CD14-positive monocyte (primary cell): ENCODE results near the gene NANOGP8. TPM values are rescaled to one million over a fixed set of nuclear protein-coding genes. Genes with fewer than 3 reads are reported as not detected.

Source experiments
- DNase-seq, 3 donors: peaks; one replicate each; pipeline ENCODE4 v3.0.0-alpha.2; 2011 to 2022
- H2AFZ ChIP-seq: 2 replicates; pipeline ENCODE4 v1.6.0; 2012; ENCODE audit warnings: mild to moderate bottlenecking, low read depth, low read length, inconsistent platforms; ENCODE audit not compliant: insufficient read depth, poor library complexity, severe bottlenecking
- H3K27ac ChIP-seq, 2 donors: 1 replicate in 1 of 2; 2 replicates in 1 of 2; pipeline ENCODE4 v1.5.1; 2012 to 2013; ENCODE audit warnings: low read length in 2 of 2, control low read depth in 1 of 2, inconsistent platforms in 1 of 2, low read depth in 1 of 2, mild to moderate bottlenecking in 1 of 2
- H3K27me3 ChIP-seq, 2 donors: one replicate each; pipeline versions ENCODE4 v1.6.0 to v1.6.1; 2011 to 2013; ENCODE audit warnings: low read length in 2 of 2; ENCODE audit not compliant: control insufficient read depth in 2 of 2, insufficient read depth in 2 of 2
- H3K36me3 ChIP-seq, 2 donors: replicated peaks in 1 of 2; 1 replicate in 1 of 2; 2 replicates in 1 of 2; pipeline versions ENCODE4 v1.5.1 to v1.6.1; 2012 to 2013; ENCODE audit warnings: low read length in 2 of 2, control low read depth in 1 of 2, inconsistent platforms in 1 of 2, mild to moderate bottlenecking in 1 of 2; ENCODE audit not compliant: insufficient read depth in 2 of 2, control insufficient read depth in 1 of 2
- H3K4me1 ChIP-seq, 2 donors: 1 replicate in 1 of 2; 2 replicates in 1 of 2; pipeline versions ENCODE4 v1.5.1 to v1.6.1; 2012 to 2013; ENCODE audit warnings: low read length in 2 of 2, control low read depth in 1 of 2, inconsistent platforms in 1 of 2, mild to moderate bottlenecking in 1 of 2, moderate library complexity in 1 of 2; ENCODE audit not compliant: insufficient read depth in 2 of 2, control insufficient read depth in 1 of 2
- H3K4me2 ChIP-seq: replicated peaks from 2 replicates; pipeline ENCODE3; 2012; ENCODE audit warnings: low read length, moderate library complexity, mild to moderate bottlenecking; ENCODE audit not compliant: poor library complexity, severe bottlenecking; ENCODE audit errors: extremely low read depth
- H3K4me3 ChIP-seq, 3 experiments: fragments of 200-600 bp in 1 of 3; sonication (generic) in 1 of 3; replicated peaks in 1 of 3; 1 replicate in 2 of 3; 2 replicates in 1 of 3; pipeline ENCODE4 v1.5.1; 2011 to 2013; ENCODE audit warnings: low read length in 3 of 3, mild to moderate bottlenecking in 3 of 3, control low read depth in 2 of 3, low read depth in 2 of 3, inconsistent platforms in 1 of 3, moderate library complexity in 1 of 3
- H3K79me2 ChIP-seq: 2 replicates; pipeline ENCODE4 v1.6.0; 2012; ENCODE audit warnings: mild to moderate bottlenecking, control low read depth, inconsistent platforms, low read length, moderate library complexity; ENCODE audit not compliant: insufficient read depth
- H3K9ac ChIP-seq: 2 replicates; pipeline ENCODE4 v1.6.0; 2017; ENCODE audit warnings: low read length, mild to moderate bottlenecking; ENCODE audit not compliant: insufficient read depth, poor library complexity, severe bottlenecking
- H3K9me3 ChIP-seq, 2 donors: replicated peaks in 1 of 2; 1 replicate in 1 of 2; 2 replicates in 1 of 2; pipeline versions ENCODE4 v1.5.1 to v1.6.1; 2012 to 2013; ENCODE audit warnings: low read length in 2 of 2, control low read depth in 1 of 2; ENCODE audit not compliant: control insufficient read depth in 1 of 2, insufficient read depth in 1 of 2
- H4K20me1 ChIP-seq: 2 replicates; pipeline ENCODE4 v1.6.0; 2012; ENCODE audit warnings: mild to moderate bottlenecking, low read length, control low read depth, moderate library complexity; ENCODE audit not compliant: insufficient read depth
- H3K27ac Mint-ChIP-seq, 7 donors: one replicate each; pipeline ENCODE4 v1.8.0; 2020; ENCODE audit warnings: mild to moderate bottlenecking in 7 of 7, mixed read lengths in 7 of 7, moderate library complexity in 6 of 7, inconsistent platforms in 2 of 7
- H3K27me3 Mint-ChIP-seq, 3 donors: one replicate each; pipeline ENCODE4 v1.8.0; 2021 to 2022; ENCODE audit warnings: low read depth in 3 of 3, mild to moderate bottlenecking in 3 of 3, mixed read lengths in 3 of 3, moderate library complexity in 3 of 3, inconsistent platforms in 1 of 3
- H3K36me3 Mint-ChIP-seq, 2 donors: one replicate each; pipeline ENCODE4 v1.8.0; 2020; ENCODE audit warnings: mixed read lengths in 2 of 2, inconsistent platforms in 1 of 2, mild to moderate bottlenecking in 1 of 2
- H3K4me1 Mint-ChIP-seq: one replicate; pipeline ENCODE4 v1.8.0; 2020; ENCODE audit warnings: mild to moderate bottlenecking, mixed read lengths
- H3K4me3 Mint-ChIP-seq, 2 donors: one replicate each; pipeline ENCODE4 v1.8.0; 2020; ENCODE audit warnings: mild to moderate bottlenecking in 2 of 2, mixed read lengths in 2 of 2, moderate library complexity in 1 of 2
- H3K9me3 Mint-ChIP-seq, 7 donors: one replicate each; pipeline ENCODE4 v1.8.0; 2020 to 2022; ENCODE audit warnings: mixed read lengths in 7 of 7, mild to moderate bottlenecking in 6 of 7, moderate library complexity in 6 of 7, inconsistent platforms in 2 of 7
- CTCF ChIP-seq: fragments of 200-600 bp; IDR thresholded peaks from one replicate; pipeline ENCODE4 v1.8.0; 2022; ENCODE audit warnings: antibody characterized with exemption, mild to moderate bottlenecking
- WGBS: methylation state at CpG from one replicate; pipeline ENCODE4 v1.1.5; 2013; ENCODE audit warnings: missing lambda C conversion rate; ENCODE audit not compliant: insufficient coverage; 5-methylcytosine and 5-hydroxymethylcytosine counted together
- intact Hi-C, 2 donors: fragments of 100-400 bp; cut with micrococcal nuclease; formaldehyde crosslinking; loops; one replicate each; pipeline versions ENCODE4 v1.15.0 to v1.15.1; 2023
- polyA plus RNA-seq, 3 donors: library from polyadenylated mRNA; depleted of rRNA in 1 of 3; unstranded in 2 of 3; stranded (reverse) in 1 of 3; fragments of 300-500 nt in 2 of 3; fragments of >200 nt in 1 of 3; fragmentation: Illumina TruSeq in 2 of 3; gene quantifications; 1 replicate in 2 of 3; 2 replicates in 1 of 3; pipeline ENCODE4 v1.2.3, GENCODE V29; 2012 to 2021

The NANOGP8 gene
- polyA plus RNA-seq, 3 donors: not detected

GRCh38 chr15:35062738-35063099, 22.4 kb downstream of the NANOGP8 start:
- TF ChIP-seq CTCF: no peak
- H3K27ac ChIP-seq: no peak overlapping the region
- Mint-ChIP-seq H3K27ac (no peak overlapping the region), H3K36me3 (peaks cover 0 to 2% of the 10 kb centered on the region in 2 donors), H3K9me3 (peaks cover 0 to 3% (median 0%) of the 10 kb centered on the region in 7 donors), H3K4me3 (no peak overlapping the region), H3K27me3 (peaks cover 3 to 6% (median 5%) of the 10 kb centered on the region in 3 donors), H3K4me1 (peaks cover 44% of the 10 kb centered on the region)
- WGBS: no CpG with 5 or more reads among the region's 1 CpG
- no peak for DNase-seq
- no peaks in the 10 kb centered on the region for H3K79me2 ChIP-seq
- no peak overlapping the region for H3K4me2 ChIP-seq
- intact Hi-C loops: no loop called here
- H4K20me1 ChIP-seq: no peaks in the 10 kb centered on the region
- no peaks in the 10 kb centered on the region for H3K36me3 ChIP-seq
- no peak overlapping the region for H2AFZ ChIP-seq
- no peak overlapping the region for H3K4me3 ChIP-seq
- no peaks in the 10 kb centered on the region for H3K27me3 ChIP-seq
- no peaks in the 10 kb centered on the region for H3K9me3 ChIP-seq
- H3K4me1 ChIP-seq: peaks cover 41% of the 10 kb centered on the region in 2 donors
- H3K9ac ChIP-seq: no peak overlapping the region

- Histone ChIP-seq H3K4me2 (no peak overlapping the region), H3K4me1 (peaks cover 35 to 37% of the 10 kb centered on the region in 2 donors), H3K9ac (no peak overlapping the region), H3K27ac (peak overlapping the region in 1 of 2 donors; percentile 20), H3K27me3 (no peaks in the 10 kb centered on the region), H4K20me1 (no peaks in the 10 kb centered on the region), H3K79me2 (no peaks in the 10 kb centered on the region), H2AFZ (peak overlapping the region; percentile 30), H3K4me3 (no peak overlapping the region), H3K36me3 (no peaks in the 10 kb centered on the region), H3K9me3 (no peaks in the 10 kb centered on the region)
- Mint-ChIP-seq H3K4me3 (no peak overlapping the region), H3K9me3 (peaks cover 0 to 3% (median 0%) of the 10 kb centered on the region in 7 donors), H3K27me3 (peaks cover under 1 to 6% (median 3%) of the 10 kb centered on the region in 3 donors), H3K27ac (no peak overlapping the region), H3K36me3 (peaks cover 0 to 2% of the 10 kb centered on the region in 2 donors), H3K4me1 (peaks cover 38% of the 10 kb centered on the region)
- no peak for TF ChIP-seq CTCF
- no peak for DNase-seq
- no CpG with 5 or more reads among the region's 6 CpGs for WGBS
- intact Hi-C loops: no loop called here
Measured at GRCh38 chr15:35061825-35062737, 23.0 kb downstream of the NANOGP8 start.
